Testis (tissue), 3 donors: ENCODE results near the gene KCTD20. TPM values are rescaled to one million over a fixed set of nuclear protein-coding genes. Genes with fewer than 3 reads are reported as not detected.

ENCODE experiments used
- DNase-seq: peaks from one replicate; pipeline ENCODE4 v3.0.0-alpha.2; 2019
- H3K27ac ChIP-seq, 2 donors: fragments of 200-600 bp; sonication (generic); one replicate each; pipeline ENCODE4 v1.5.1; 2019
- H3K27me3 ChIP-seq: fragments of 200-600 bp; sonication (generic); one replicate; pipeline ENCODE4 v1.5.1; 2019
- H3K36me3 ChIP-seq: fragments of 200-600 bp; sonication (generic); one replicate; pipeline ENCODE4 v1.5.1; 2017; ENCODE audit warnings: low read depth; ENCODE audit errors: missing control alignments
- H3K4me1 ChIP-seq: fragments of 200-600 bp; sonication (generic); one replicate; pipeline ENCODE4 v1.5.1; 2019
- H3K4me3 ChIP-seq, 2 donors: fragments of 200-600 bp; sonication (generic); one replicate each; pipeline ENCODE4 v1.5.1; 2017 to 2019
- H3K9me3 ChIP-seq: fragments of 200-600 bp; sonication (generic); one replicate; pipeline ENCODE4 v1.5.1; 2017
- CTCF ChIP-seq, 3 experiments: fragments of 450-650 bp in 2 of 3; fragments of 200-600 bp in 1 of 3; sonication (generic) in 1 of 3; IDR thresholded peaks; one replicate each; pipeline ENCODE4 v1.5.1; 2016 to 2019; ENCODE audit warnings: antibody characterized with exemption in 3 of 3, mild to moderate bottlenecking in 2 of 3, moderate library complexity in 1 of 3
- POLR2A ChIP-seq: fragments of 450-650 bp; IDR thresholded peaks from one replicate; pipeline ENCODE4 v1.6.1; 2017; ENCODE audit warnings: antibody characterized with exemption, mild to moderate bottlenecking, moderate library complexity
- WGBS, 2 donors: methylation state at CpG; one replicate each; pipeline ENCODE4 v1.1.5; 2018; 5-methylcytosine and 5-hydroxymethylcytosine counted together
- intact Hi-C: fragments of 100-400 bp; cut with DNase I; formaldehyde crosslinking; loops from one replicate; pipeline ENCODE4 v1.15.1; 2023; ENCODE audit warnings: low total_unique reads
- polyA plus RNA-seq: library from polyadenylated mRNA; stranded (reverse); fragments of 350-450 nt; fragmentation: Illumina TruSeq; extraction: RNeasy Lipid Tissue Mini Kit (QIAGEN cat#74804); gene quantifications from one replicate; pipeline ENCODE4 v1.2.3, GENCODE V29; 2014; ENCODE audit warnings: low read depth, low replicate concordance; ENCODE audit not compliant: insufficient read depth
- total RNA-seq, 2 donors: library from RNA; depleted of rRNA; stranded (reverse); fragments of >200 nt; gene quantifications; one replicate each; pipeline ENCODE4 v1.2.3, GENCODE V29; 2016

KCTD20 gene
- total and polyA plus RNA-seq, 3 donors from 2014 or later = 21.8 to 35.5 (median 31.5) TPM

GRCh38 chr6:36517408-36517807 lies 74.6 kb downstream of the KCTD20 start:
- no peak for TF ChIP-seq CTCF (IDR thresholded peaks at IDR 0.05)
- no peak for TF ChIP-seq POLR2A
- H3K27me3 ChIP-seq = no peaks in the 10 kb centered on the region
- intact Hi-C loops = no loop called here
- H3K36me3 ChIP-seq = no peaks in the 10 kb centered on the region
- no peaks in the 10 kb centered on the region for H3K4me1 ChIP-seq
- H3K4me3 ChIP-seq = no peak overlapping the region
- no peak for DNase-seq
- WGBS, 2 donors = 65 to 73% methylated on average over 2 of the region's 2 CpGs
- no peaks in the 10 kb centered on the region for H3K9me3 ChIP-seq
- H3K27ac ChIP-seq = peak overlapping the region in 1 of 2 donors; percentile 26

GRCh38 chr6:36519352-36519751 lies 76.6 kb downstream of the KCTD20 start:
- DNase-seq = no peak
- Histone ChIP-seq H3K4me1 (no peaks in the 10 kb centered on the region), H3K27me3 (no peaks in the 10 kb centered on the region), H3K4me3 (no peak overlapping the region), H3K27ac (no peak overlapping the region), H3K36me3 (no peaks in the 10 kb centered on the region), H3K9me3 (no peaks in the 10 kb centered on the region)
- TF ChIP-seq POLR2A (no peak), CTCF (IDR thresholded peaks at IDR 0.05) (no peak)
- intact Hi-C loops = no loop called here

- H3K27ac ChIP-seq = no peak overlapping the region
- H3K4me1 ChIP-seq = no peaks in the 10 kb centered on the region
- H3K9me3 ChIP-seq = no peaks in the 10 kb centered on the region
- no peaks in the 10 kb centered on the region for H3K36me3 ChIP-seq
- intact Hi-C loops = no loop called here
- H3K4me3 ChIP-seq = no peak overlapping the region
- no peaks in the 10 kb centered on the region for H3K27me3 ChIP-seq
- TF ChIP-seq POLR2A (no peak), CTCF (IDR thresholded peaks at IDR 0.05) (no peak)
- WGBS, 2 donors = 96% methylated on average over 8 of the region's 8 CpGs
- no peak for DNase-seq
Observed at GRCh38 chr6:36523451-36523850, 80.7 kb downstream of the KCTD20 start.

- intact Hi-C loops = no loop called here
- H3K27ac ChIP-seq = no peak overlapping the region
- WGBS, 2 donors = 51 to 65% methylated on average over 6 of the region's 6 CpGs
Observed at GRCh38 chr6:36523936-36524499, 81.2 kb downstream of the KCTD20 start.

More at GRCh38 chr6:36523936-36524499, 81.2 kb downstream of the KCTD20 start:
- H3K4me1 ChIP-seq = no peaks in the 10 kb centered on the region
- H3K9me3 ChIP-seq = no peaks in the 10 kb centered on the region
- no peak overlapping the region for H3K4me3 ChIP-seq
- no peak for DNase-seq
- H3K36me3 ChIP-seq = no peaks in the 10 kb centered on the region
- H3K27me3 ChIP-seq = no peaks in the 10 kb centered on the region
- TF ChIP-seq POLR2A = no peak
- no peak for TF ChIP-seq CTCF (IDR thresholded peaks at IDR 0.05)
